Measurements from ENCODE around the gene JARID2.

GRCh38 chr6:15344831-15345230, 99.0 kb downstream of the JARID2 start:
- no peak for TF ChIP-seq CTCF (IDR thresholded peaks at IDR 0.05; ENCODE audit: low read length)
- TF ChIP-seq EZH2phosphoT487 (IDR thresholded peaks at IDR 0.05; ENCODE audit: low read length) = no peak
- no peak for TF ChIP-seq EZH2 (optimal IDR thresholded peaks at IDR 0.05; ENCODE audit: low read depth, low read length)
